Midbrain (tissue), 1 donor: ENCODE data around the gene NFIL3.
A peak's percentile ranks its signal among the peaks of the same experiment; 100 is the strongest.

Experiments used
- DNase-seq: peaks from one replicate; lab custom pipeline; 2025; lab: John Stamatoyannopoulos, UW

The NFIL3 gene

DNA sequence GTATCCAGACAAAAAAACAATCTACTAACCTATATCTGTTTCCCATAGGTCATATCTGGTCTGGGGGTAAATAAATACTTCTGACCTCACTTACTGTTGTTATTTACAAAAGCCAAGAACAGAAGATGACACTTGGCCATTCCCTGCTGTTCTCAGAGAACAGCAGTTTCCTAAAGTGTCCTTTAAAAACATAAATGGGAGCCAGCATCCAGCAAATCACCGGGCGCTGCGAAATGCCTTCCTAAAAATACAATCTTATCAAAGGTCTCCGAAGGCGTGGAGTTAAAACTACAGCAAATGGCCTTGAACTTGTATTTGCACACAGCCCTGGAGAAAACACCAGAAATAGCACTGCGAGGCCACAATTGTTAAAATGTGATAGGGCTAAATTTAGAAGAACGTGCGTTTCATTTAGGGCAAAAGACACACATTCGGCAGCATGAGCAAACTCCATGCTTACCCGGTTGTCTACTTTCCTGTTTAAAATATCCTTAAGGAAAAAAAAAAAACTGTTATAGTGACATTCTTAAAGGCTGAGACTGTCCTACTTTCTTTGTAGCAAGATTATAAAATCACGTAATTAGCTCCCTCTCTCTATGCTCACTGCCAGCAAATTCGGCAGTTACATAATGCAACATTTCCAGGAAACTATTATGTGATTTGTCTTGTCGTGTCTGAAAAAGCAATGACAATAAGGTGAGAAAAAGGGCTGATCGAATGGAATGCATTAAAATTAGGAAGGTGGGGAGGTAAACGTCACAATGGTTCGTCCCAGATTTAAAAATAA lies 1.5 kb downstream of the NFIL3 start:
- peak; percentile 38 for DNase-seq

DNA sequence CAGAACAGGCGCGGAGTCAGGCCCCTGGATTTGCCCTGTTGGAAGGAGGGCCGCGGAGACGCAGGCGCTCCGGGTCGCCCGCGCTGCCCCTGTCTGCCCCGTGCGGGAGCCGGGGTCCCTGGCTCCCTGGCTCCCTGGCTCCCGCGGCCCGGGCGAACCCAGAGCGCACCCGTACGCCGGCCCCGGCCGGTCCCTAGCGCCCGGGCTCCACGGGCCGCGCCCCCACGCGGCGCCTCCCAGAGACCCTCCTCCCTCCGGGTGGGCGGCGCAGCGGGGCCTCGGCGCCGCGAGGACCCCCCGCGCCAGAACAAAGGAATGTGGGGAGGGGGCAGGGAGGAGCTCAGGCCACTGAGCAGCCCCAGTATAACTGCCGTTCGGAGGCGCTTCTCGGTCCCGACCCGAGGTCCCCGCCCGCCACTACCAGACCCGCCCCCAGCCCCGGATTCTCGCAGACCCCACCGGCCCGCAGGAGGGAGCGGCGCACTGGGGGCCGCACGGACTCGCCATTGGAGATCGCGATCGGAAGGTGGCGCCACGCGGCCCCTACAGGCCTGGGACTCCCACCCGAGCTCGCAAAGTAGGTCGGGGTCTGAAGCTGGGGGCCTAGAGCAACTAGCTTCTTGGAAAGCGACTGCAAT lies 2.4 kb downstream of the NFIL3 start:
- DNase-seq, result peak; percentile 6

DNA sequence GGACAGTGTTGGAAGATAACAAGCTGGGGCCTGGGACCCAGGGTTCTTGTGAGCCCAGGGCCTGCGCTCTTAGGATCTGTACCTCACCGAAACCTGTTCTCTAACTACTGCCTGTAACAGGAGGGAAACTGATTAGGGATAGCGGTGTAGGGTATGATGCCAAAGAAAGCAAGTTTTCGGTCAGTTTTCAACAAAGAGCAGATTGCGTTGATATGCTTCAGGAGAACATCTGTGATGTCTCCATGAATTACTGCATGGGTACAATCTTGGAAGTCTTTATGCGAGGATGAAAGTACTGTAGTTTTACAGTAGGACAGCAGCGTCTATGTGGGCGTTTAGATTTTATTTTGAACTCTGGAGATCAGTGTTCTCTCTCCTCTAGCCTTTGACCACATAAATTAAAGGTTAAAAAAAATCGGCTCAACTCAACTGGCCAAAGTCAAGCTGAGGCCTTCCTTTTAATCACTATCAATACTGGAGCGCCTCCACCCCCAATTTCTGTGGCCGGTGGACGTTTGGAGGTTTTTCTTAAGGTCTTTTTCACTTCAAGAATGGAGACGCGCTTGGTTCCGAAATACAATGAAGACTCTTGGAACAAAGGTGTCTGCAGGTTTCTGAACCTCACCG lies 3.0 kb downstream of the NFIL3 start:
- no peak for DNase-seq

DNA sequence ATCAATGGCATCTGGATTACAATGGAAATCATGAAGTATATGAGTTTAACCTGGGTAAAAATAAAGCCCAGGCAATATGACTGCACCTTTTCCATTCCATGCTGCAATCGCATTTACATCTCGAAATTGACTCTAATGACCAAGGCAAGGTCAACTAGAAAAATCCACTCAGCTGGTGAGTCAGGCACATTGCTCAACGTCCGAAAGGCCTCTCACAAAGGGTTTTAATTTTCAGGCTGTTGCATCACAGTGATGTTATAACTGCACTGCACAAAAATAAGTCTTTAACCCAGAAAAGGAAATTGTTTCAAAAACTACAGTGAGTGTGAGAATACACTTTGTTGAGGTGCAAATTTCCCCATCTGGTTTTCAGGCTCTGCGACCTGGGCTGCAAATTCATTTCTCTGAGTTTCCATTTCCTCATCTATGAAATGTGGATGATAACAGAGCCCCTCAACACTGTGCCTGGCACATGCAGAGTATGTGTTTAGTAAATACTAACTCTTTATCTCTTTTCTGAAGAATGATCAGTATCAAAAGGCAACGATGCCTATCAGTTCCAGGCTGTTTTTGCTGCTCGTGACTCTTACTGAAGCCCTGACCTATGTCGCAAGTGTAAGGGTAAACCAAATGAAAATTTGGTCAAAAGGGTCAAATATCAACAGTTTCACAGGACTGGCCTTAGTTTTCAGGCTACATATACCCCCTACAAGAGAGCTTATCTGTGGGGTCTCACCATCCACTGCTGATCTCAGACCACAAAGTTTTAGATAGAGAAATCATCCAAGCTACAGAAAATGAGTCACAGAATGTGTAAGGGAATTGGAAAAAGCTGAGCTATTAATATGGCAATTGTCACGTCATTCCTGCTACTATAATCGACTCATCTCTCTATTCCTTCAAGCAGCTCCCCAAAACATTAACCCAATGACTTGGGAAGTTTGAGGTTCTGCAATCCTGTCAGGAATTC lies 4.1 kb downstream of the NFIL3 start:
- DNase-seq, result no peak

DNA sequence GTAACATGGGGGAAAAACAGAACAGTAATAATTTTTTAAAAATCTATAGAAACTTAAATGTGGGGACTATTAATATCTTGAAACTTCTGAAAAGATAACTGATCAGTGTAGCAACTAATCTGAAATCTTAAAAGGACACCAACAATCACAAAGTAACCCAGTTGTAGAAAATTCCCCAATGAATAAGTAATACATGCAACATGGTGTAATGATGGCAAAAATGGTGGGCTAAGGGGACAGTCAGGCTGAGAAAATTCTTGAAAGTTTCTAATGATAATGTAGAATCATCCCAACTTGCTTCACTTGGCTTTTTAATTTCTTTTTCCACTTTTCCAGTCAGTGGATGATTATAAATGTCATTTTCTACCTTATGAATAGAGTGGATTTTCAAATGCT lies 5.4 kb downstream of the NFIL3 start:
- no peak for DNase-seq

DNA sequence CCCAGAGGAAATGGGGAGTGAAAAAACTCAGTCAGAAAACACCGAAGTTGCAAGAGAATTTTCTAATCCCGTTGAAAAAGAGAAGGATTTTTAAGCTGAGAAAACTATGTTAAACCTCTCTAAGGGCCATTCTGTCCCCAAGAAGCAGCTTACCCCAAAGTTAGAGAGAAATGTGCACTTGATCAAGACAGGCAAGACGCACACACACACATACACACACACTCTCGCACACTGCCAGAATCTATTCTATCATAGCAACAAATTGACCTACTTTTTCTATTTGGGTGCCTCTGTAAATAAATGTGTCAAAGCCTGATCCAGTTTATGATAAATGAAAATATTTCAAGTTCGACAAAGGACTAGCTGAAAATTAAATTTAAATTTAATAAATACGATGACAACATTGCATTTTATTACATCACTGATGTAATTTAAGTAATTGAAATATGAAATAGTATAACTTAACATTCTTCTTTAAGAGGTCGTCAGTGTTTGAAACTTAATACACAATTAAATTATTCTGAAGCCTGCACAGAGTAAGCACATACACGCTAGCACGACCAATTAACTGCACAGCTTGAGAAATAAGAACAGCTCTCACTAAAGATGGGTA lies 5.9 kb downstream of the NFIL3 start:
- DNase-seq, result no peak

DNA sequence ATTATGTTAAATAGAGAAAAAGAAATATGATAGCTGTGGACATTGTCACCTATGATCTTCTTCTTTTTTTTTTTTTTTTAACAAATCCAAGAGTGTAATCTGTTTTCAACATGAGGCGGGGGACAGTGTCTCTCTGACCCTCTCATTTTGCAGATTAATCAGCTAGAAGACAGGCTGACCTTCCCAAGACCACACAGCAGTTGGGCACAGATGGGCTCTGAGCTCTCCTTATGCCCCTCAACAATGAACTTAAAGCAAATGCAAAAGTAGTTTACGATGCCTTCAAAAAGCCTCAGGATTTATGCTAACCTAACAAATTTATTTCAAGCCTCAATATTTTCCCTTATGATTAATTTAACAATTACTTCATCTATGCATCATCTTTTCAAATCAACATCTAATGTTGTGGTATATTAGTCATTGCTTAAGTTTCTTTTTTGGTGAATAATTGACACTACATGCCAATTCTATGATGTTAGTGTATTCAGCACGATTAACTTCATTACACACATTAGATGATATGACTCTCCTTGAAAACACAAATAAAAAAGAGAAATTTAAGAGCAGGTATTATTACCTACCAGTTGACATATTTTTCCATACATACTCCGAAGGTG lies 7.4 kb downstream of the NFIL3 start:
- DNase-seq, result no peak

DNA sequence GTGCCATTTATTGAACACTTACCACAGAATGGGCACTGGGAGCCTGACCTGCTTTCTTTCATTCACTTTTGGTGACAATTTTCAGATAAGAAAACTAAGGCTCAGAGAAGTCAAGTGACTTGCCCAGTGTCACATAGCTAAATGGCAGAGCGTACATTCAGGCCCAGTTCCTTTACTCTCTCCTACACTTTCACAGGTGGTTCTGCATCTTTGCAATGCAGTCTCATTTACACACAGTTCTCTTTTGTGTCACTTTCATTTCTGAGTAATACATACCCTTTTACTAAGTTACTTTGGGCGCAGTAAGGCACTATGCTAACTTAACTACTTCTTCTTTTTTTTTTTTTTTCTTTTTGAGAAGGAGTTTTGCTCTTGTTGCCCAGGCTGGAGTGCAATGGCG lies 8.3 kb downstream of the NFIL3 start:
- DNase-seq, result no peak

DNA sequence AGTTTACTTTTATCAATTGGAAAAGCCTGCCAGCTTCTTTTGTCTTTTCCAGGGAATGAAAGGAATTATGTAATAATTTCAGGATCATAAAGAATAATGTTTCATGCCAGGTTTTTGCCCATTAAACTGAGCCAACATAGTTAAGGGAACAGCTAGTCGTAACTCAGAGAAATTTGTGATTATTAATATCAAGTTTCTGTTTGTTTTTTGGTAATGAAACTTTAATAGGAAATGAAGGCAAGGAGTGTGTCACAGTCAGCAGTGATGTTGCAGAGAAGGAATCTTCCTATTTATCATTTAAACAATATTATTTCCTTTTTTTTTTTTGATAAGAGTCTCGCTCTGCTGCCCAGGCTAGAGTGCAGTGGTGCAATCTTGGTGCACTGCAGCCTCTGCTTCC lies 10.7 kb downstream of the NFIL3 start:
- DNase-seq, result no peak

DNA sequence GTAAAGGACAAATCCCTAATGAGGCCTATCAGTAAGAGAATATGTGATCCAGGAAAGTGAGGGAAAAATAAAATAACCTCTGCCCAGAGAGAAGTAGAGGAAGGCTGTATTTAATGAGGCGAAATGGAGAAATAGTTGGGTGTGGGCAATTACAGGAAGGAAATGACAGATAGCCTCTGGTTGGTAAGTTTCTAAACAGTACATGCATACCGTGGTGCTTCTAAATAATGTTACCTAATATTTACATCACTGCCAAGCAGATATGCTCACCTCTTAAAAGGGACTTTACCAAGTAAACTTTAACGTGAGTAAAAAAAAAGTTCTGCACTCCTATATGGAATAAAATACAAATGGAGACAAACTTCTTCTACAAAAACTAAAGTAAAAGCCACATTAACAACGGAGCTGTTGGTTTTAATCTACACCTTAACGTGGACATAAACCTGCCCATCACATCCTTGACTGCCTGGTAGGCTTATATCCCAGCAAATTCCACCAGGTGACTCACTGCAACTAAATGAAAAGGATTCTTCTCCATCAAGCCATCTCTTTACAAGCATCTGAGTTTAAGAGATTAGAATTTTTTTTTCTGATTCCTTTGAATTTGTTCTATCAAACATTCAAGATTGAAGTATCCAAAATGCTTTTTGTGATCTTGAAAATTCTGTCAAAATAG lies 12.4 kb downstream of the NFIL3 start:
- no peak for DNase-seq

DNA sequence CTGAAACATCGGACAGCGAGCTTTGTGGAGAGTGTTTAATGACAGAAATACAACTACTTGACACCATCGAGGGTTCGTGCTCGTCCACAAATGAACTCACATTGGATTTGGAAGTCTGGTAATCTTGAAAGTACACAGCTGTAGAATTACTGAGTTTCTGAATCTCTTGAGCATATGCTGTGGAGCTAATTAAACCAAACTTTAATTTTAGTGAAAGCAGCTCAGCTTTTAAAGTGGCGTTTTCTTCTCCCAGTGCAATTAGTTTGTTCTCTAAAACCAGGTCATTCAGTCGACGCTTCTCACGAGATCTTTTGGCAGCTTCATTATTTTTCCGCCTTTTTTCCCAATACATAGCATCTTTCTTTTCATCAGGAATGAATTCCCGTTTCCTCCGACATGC lies 13.5 kb downstream of the NFIL3 start:
- no peak for DNase-seq

DNA sequence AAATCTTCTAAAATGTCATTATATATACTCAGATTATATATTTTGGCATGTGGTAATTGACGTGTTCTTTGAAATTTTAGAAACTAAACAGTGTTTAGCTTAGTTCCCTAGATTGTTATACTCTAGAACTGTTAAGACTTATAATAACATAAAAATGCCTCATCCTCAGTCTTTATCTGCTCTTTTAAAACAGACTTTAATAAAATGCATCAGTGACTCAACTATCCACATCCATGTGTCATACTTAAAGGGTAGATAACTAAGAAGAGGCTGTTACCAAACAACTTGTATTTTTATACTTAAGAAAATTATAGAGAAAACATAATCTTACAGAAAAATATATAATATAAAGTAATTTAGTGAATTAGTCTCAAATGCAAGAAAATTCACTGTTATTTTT lies 15.2 kb downstream of the NFIL3 start:
- DNase-seq, result no peak

DNA sequence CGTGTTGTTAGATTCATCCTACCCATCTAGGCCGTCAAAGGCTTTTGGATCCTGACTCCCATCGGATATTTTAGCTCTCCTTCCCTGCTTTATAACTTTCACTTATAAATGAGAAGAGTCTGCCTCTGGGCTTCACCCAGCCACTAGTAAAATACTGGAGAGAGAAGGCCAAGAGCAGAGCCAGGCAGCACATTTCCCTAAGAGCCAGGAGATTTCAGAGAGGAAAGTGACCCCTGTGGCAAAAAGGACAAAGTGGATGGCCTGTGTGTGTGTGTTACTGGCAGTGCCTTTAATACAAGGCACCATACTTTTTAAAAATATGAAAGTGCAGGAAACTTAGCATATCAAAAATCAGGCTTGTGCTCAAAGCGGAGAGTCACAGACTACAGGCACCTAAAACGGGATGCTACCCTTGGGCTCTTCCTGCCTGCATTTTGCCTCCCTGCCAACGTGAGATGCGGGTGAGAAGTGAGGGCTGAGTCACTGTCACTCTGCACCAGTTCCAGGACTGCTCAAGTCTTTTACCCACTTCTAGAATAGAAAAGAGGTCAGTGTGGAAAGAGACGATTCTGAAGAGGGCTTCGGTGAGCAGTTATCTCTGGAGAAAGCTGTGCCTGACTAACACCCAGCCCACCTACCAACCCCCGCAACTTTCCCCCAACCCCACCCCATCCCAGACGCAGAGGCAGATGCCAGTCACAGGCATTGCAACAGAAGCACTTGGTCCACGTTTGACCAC lies 15.9 kb downstream of the NFIL3 start:
- no peak for DNase-seq

DNA sequence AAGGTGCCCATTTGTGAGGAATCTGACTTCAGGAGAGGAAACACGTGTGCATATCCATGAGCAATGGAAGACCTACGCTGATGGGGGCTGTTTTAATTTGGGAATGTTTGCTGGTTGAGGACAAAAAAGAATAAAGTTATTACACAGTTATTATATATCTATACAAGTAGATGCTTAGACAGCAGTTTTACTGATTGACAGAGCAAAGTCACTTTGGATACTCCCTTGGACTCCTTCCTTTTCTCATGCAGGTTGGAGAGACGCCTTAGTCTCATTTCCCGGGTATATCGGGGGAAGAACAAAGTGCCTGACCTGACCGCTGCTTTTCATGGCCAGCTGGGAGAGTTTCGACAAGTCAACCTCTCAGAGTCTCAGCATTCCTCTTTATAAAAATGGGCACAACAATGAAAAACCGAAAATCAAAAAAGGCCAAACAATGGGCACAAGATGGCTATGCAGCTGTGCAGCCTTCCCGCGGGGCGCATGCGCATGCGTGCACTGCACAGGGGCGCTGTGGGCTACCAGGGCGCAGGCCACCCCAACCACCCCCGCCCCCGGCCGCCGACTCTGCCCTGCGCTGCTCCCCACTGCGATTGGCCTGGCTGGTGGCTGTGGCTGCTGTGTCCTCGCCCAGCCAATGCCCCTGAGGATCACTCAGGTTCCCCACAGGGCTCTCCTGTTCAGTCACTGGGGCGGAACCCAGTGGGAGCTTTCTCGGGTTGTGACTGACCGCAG lies 18.1 kb downstream of the NFIL3 start:
- DNase-seq, result no peak

DNA sequence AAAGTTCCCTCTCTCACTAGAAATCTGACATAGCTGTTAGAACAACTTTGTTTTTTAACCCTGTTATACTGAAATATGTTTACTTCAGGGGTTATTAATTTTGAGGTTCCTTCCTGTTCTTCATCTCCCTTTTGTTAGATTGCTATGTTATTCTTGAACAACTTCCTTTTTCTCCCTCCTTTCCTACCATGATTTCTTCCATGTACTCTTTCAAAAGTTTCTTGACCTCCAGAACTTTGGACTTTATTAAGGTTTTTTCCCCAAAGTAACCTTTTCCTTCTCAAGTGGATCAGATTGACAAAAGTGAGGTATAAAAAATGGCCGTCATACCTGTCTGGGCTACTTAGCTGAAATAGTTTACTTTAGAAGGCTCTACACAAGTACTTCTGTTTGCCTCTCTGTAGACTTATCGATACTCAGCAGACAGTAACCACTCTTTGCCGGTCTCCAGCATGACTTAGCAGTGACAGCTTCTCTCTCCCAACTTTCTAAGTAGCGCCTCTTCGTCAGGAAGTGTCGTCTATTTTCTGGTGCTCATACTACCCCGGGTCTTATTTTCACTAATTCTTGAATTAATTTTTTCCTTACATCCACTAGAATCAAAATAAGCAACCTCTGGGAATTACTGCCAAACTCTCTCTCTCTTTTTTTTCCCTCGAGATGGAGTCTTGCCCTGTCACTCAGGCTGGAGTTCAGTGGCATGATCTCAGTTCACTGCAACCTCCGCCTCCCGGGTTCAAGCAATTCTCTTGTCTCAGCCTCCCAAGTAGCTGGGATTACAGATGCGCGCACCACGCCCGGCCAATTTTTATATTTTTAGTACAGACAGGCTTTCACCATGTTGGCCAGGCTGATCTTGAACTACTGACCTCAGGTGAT lies 19.7 kb downstream of the NFIL3 start:
- DNase-seq, result no peak

DNA sequence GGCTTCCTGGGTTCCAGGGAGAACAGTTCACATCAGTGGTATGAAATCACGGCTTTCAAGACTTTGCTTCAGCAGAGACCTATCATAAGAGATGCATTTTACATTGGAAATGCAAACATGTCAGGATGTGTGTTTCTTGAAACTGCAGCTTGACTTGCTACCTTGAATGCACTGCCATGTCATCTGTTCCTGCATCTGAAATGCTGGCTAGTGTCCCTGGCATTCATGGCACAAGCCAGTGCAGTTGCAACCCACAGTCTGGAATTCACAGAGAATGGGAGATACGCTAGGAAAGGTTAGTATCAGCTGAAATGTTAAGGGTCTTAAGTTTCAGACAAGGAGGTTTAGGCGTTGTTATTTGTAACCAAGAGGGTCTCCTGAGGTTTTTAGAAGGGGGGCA lies 24.7 kb downstream of the NFIL3 start:
- no peak for DNase-seq

DNA sequence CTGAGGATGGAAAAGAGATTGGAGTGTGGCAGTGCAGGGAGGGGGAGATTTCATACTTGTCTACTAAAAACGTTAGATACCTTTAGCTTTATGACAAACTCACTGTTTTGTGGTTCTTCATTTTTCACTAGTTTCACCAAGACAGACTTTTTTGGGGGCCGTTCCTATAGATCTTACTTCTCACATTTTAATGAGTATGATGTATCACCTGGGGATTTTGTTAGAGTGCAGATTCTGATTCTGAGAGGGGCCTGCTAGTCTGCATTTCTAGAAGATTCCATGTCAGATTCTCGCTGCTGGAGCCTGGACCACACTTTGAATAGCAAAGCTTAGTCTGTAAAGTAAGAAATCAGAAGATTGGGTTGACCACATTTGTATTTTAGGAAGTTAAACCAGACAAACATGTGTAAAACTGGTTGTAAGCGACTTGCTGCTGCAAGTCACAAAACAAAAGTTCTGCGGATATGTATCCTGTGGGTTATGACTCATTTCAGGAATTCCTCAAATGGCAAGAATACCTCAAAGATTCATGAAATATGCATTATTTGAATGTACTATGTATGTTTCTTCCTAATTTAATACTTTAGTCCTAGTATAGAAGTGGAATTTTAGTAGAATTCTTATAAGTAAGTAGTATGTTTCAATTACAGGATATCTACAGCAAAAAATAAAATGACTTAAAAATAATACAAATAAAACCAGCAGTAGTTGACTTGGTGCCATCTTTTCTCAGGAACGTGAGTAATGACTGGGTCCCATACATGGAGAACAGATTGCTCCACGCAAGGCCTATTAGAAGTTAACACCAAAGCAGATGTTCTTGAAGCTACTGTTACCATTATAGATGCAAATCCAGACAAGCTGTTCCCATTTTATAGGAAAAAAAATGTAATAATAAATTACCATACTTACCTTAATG lies 27.8 kb downstream of the NFIL3 start:
- DNase-seq, result no peak
